SK-N-SH treated with all-trans-retinoic acid at 6 μM for 48 hours (cell line): ENCODE data around the gene DPM1.

Experiments
- ATAC-seq: fragments of 200-7000 bp; cut with Tn5 transposase; 3 replicates; pipeline ENCODE4 v1.9.1; 2020; ENCODE audit warnings: mild to moderate bottlenecking, moderate library complexity
- ARNTL ChIP-seq: fragments of 450-650 bp; formaldehyde crosslinking; IDR thresholded peaks from 2 replicates; pipeline ENCODE4 v1.5.0; 2020; ENCODE audit warnings: low read depth, mild to moderate bottlenecking, moderate library complexity, borderline replicate concordance
- BACH2 ChIP-seq: fragments of 250-450 bp; sonication (Bioruptor Pico); IDR thresholded peaks from 2 replicates; pipeline ENCODE4 v1.9.0; 2021; ENCODE audit warnings: mild to moderate bottlenecking, borderline replicate concordance
- CSDC2 ChIP-seq: fragments of 250-450 bp; sonication (Bioruptor Pico); IDR thresholded peaks from 2 replicates; pipeline ENCODE4 v1.5.0; 2020; ENCODE audit warnings: mild to moderate bottlenecking, moderate library complexity
- CSRNP3 ChIP-seq: fragments of 250-450 bp; sonication (Bioruptor Pico); IDR thresholded peaks from 2 replicates; pipeline ENCODE4 v1.5.1; 2021; ENCODE audit warnings: mild to moderate bottlenecking, moderate library complexity
- ESRRG ChIP-seq: fragments of 250-450 bp; sonication (Bioruptor Pico); IDR thresholded peaks from 2 replicates; pipeline ENCODE4 v1.6.1; 2021; ENCODE audit warnings: mild to moderate bottlenecking
- GLIS3 ChIP-seq: fragments of 250-450 bp; sonication (Bioruptor Pico); IDR thresholded peaks from 2 replicates; pipeline ENCODE4 v1.5.0; 2020; ENCODE audit warnings: mild to moderate bottlenecking, moderate library complexity
- ISL1 ChIP-seq: fragments of 250-450 bp; sonication (Bioruptor Pico); IDR thresholded peaks from 2 replicates; pipeline ENCODE4 v2.1.2; 2022; ENCODE audit warnings: mild to moderate bottlenecking, moderate library complexity
- PATZ1 ChIP-seq: fragments of 250-450 bp; sonication (Bioruptor Pico); IDR thresholded peaks from 2 replicates; pipeline ENCODE4 v1.8.0; 2020; ENCODE audit warnings: mild to moderate bottlenecking, moderate library complexity, borderline replicate concordance
- POU6F1 ChIP-seq: fragments of 250-450 bp; sonication (Bioruptor Pico); IDR thresholded peaks from 2 replicates; pipeline ENCODE4 v1.8.0; 2021; ENCODE audit warnings: low read depth, mild to moderate bottlenecking, moderate library complexity, borderline replicate concordance
- PPARA ChIP-seq: fragments of 250-450 bp; sonication (Bioruptor Pico); IDR thresholded peaks from 2 replicates; pipeline ENCODE4 v1.5.0; 2020; ENCODE audit warnings: mild to moderate bottlenecking, borderline replicate concordance
- RARB ChIP-seq: fragments of 250-450 bp; sonication (Bioruptor Pico); IDR thresholded peaks from 2 replicates; pipeline ENCODE4 v1.8.0; 2021; ENCODE audit warnings: mild to moderate bottlenecking, moderate library complexity
- TOX ChIP-seq: fragments of 250-450 bp; sonication (Bioruptor Pico); IDR thresholded peaks from 2 replicates; pipeline ENCODE4 v1.8.0; 2021; ENCODE audit warnings: mild to moderate bottlenecking, moderate library complexity, borderline replicate concordance
- TSHZ2 ChIP-seq: fragments of 250-450 bp; sonication (Bioruptor Pico); IDR thresholded peaks from 2 replicates; pipeline ENCODE4 v1.5.0; 2020; ENCODE audit warnings: mild to moderate bottlenecking, moderate library complexity
- ZFP3 ChIP-seq: fragments of 250-450 bp; sonication (Bioruptor Pico); IDR thresholded peaks from 2 replicates; pipeline ENCODE4 v1.5.0; 2020; ENCODE audit warnings: mild to moderate bottlenecking, moderate library complexity
- ZNF8 ChIP-seq: fragments of 450-650 bp; formaldehyde crosslinking; IDR thresholded peaks from 2 replicates; pipeline ENCODE4 v1.5.0; 2020; ENCODE audit warnings: mild to moderate bottlenecking, moderate library complexity

DPM1 gene

GRCh38 chr20:50977066-50978021 is 19.0 kb upstream of the DPM1 start:
- no peak for TF ChIP-seq RARB
- no peak for TF ChIP-seq ESRRG
- no peak for TF ChIP-seq BACH2 (CRISPR knock-in tag)
- TF ChIP-seq ZNF8 = no peak
- no peak for TF ChIP-seq PATZ1 (CRISPR knock-in tag)
- ATAC-seq = no peak

GRCh38 chr20:50975701-50976330 is 17.5 kb upstream of the DPM1 start:
- TF ChIP-seq TSHZ2 (CRISPR knock-in tag) = no peak
- ATAC-seq = no peak

GRCh38 chr20:50969912-50970311 is 11.6 kb upstream of the DPM1 start:
- no peak for TF ChIP-seq ARNTL (CRISPR knock-in tag)
- TF ChIP-seq POU6F1 (CRISPR knock-in tag) = no peak
- no peak for TF ChIP-seq TSHZ2 (CRISPR knock-in tag)
- no peak for TF ChIP-seq CSRNP3 (CRISPR knock-in tag)
- TF ChIP-seq GLIS3 (CRISPR knock-in tag) = no peak
- no peak for TF ChIP-seq ISL1 (CRISPR knock-in tag)
- TF ChIP-seq TOX (CRISPR knock-in tag) = no peak
- TF ChIP-seq BACH2 (CRISPR knock-in tag) = no peak
- ATAC-seq = no peak

- no peak for ATAC-seq
- TF ChIP-seq CSDC2 (CRISPR knock-in tag) (no peak), POU6F1 (CRISPR knock-in tag) (no peak), ZFP3 (CRISPR knock-in tag) (no peak), ISL1 (CRISPR knock-in tag) (no peak), ZNF8 (no peak), PPARA (no peak), TSHZ2 (CRISPR knock-in tag) (no peak), CSRNP3 (CRISPR knock-in tag) (no peak), GLIS3 (CRISPR knock-in tag) (no peak)
Measured at GRCh38 chr20:50969435-50969834, 11.1 kb upstream of the DPM1 start.
